Parathyroid adenoma (tissue), 2 donors: ENCODE data around the gene ZNF212.
"Not testable (repeated sequence)": the region's sequence is repeated elsewhere in the genome, so short reads cannot be mapped to it uniquely, and the experiment has no call there.

Source experiments
- H2AFZ ChIP-seq: fragments of 300-600 bp; sonication (generic); one replicate; pipeline ENCODE4 v1.7.0; 2017; ENCODE audit warnings: antibody characterized with exemption, mild to moderate bottlenecking
- H3K27ac ChIP-seq: fragments of 300-600 bp; sonication (generic); one replicate; pipeline ENCODE4 v1.7.0; 2017
- H3K27me3 ChIP-seq: fragments of 300-600 bp; sonication (generic); one replicate; pipeline ENCODE4 v1.7.0; 2017; ENCODE audit warnings: low read length; ENCODE audit not compliant: control insufficient read depth, insufficient read depth
- H3K36me3 ChIP-seq: fragments of 300-600 bp; sonication (generic); one replicate; pipeline ENCODE4 v1.7.0; 2017; ENCODE audit warnings: low read length; ENCODE audit not compliant: control insufficient read depth, insufficient read depth
- H3K4me1 ChIP-seq: fragments of 300-600 bp; sonication (generic); one replicate; pipeline ENCODE4 v1.7.0; 2017; ENCODE audit warnings: control low read depth
- H3K4me2 ChIP-seq: fragments of 300-600 bp; sonication (generic); one replicate; pipeline ENCODE4 v1.7.0; 2017; ENCODE audit warnings: low read length
- H3K4me3 ChIP-seq: fragments of 300-600 bp; sonication (generic); one replicate; pipeline ENCODE4 v1.7.0; 2017; ENCODE audit warnings: low read depth, low read length
- H3K79me2 ChIP-seq: fragments of 300-600 bp; sonication (generic); one replicate; pipeline ENCODE4 v1.7.0; 2017; ENCODE audit warnings: control low read depth
- H3K9ac ChIP-seq: fragments of 300-600 bp; sonication (generic); one replicate; pipeline ENCODE4 v1.7.0; 2017; ENCODE audit warnings: mild to moderate bottlenecking
- H3K9me3 ChIP-seq: fragments of 300-600 bp; sonication (generic); one replicate; pipeline ENCODE4 v1.7.0; 2017; ENCODE audit warnings: low read length; ENCODE audit not compliant: control insufficient read depth
- TF ChIP-seq, protein P1 (sequence below): fragments of 300-600 bp; sonication (generic); IDR thresholded peaks from one replicate; pipeline ENCODE4 v1.7.0; 2017; ENCODE audit warnings: antibody characterized with exemption, mild to moderate bottlenecking
- donor health status: primary hyperparathyroidism.

ZNF212 gene

DNA sequence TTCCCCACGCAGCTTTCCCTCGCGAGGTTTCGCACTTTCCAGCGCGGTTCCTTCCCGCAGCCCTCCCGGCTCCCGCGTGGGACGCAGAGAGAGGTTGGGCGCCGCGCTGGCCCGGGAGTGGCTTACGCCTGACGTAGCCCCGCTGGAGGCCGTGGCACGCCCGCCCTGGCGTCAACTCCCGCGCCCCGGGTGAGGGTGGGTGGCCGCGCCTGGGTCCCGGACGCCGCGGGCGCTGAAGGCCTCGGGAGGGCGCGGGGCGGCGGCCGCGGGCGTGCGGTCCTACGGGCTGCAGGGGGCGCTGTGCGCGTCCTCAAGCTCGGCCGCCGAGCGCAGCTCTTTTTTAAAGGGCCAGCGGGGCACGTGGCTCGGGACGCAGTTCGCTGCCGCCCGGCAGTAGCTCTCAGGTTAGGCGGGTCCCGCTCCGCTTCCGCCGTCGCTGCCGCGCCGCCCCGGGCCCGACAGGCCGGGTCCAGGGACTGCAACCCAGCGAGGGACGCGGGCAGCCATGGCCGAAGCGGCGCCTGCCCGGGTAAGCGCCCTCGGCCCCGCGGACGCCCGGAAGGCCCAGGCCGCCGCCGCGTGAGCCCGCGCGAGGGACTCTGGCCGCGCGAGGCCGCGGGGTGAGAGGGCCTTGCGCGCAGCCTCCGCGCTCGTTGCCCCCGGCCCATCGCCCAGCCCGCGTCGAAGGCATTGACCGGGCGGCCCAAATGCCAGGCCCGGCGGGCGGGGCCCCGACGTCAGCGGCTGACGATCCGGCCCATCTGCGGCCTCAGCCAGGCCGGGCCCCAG is 22.6 kb downstream of the ZNF212 start, which contains the start of gene ZNF783:
Gene ZNF783 (plus strand): TSS at position 368 of the 789 bp plus-strand sequence. CDS start 138 bp downstream, at position 506.
- peak within 1 kb of the TSS; percentile 97 for H2AFZ ChIP-seq
- peak within 1 kb of the TSS; percentile 49 for H3K9ac ChIP-seq
- H3K4me2 ChIP-seq, result peak within 1 kb of the TSS; percentile 84
- no peaks in the 10 kb centered on the region for H3K79me2 ChIP-seq
- H3K4me3 ChIP-seq, result peak within 1 kb of the TSS; percentile 51
- no peaks in the 10 kb centered on the region for H3K4me1 ChIP-seq
- peak within 1 kb of the TSS; percentile 7 for H3K27ac ChIP-seq
- H3K9me3 ChIP-seq, result no peaks in the 10 kb centered on the region
- no peaks in the 10 kb centered on the region for H3K27me3 ChIP-seq
- H3K36me3 ChIP-seq, result no peaks in the 10 kb centered on the region
- TF ChIP-seq, protein P1, sequence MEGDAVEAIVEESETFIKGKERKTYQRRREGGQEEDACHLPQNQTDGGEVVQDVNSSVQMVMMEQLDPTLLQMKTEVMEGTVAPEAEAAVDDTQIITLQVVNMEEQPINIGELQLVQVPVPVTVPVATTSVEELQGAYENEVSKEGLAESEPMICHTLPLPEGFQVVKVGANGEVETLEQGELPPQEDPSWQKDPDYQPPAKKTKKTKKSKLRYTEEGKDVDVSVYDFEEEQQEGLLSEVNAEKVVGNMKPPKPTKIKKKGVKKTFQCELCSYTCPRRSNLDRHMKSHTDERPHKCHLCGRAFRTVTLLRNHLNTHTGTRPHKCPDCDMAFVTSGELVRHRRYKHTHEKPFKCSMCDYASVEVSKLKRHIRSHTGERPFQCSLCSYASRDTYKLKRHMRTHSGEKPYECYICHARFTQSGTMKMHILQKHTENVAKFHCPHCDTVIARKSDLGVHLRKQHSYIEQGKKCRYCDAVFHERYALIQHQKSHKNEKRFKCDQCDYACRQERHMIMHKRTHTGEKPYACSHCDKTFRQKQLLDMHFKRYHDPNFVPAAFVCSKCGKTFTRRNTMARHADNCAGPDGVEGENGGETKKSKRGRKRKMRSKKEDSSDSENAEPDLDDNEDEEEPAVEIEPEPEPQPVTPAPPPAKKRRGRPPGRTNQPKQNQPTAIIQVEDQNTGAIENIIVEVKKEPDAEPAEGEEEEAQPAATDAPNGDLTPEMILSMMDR, result peak; percentile 50

- H3K27me3 ChIP-seq, result no peaks in the 10 kb centered on the region
- H3K9me3 ChIP-seq, result no peaks in the 10 kb centered on the region
- no peak overlapping the region for H3K9ac ChIP-seq
- H3K36me3 ChIP-seq, result no peaks in the 10 kb centered on the region
- no peak overlapping the region for H3K27ac ChIP-seq
- H3K4me3 ChIP-seq, result no peak overlapping the region
- H2AFZ ChIP-seq, result no peak overlapping the region
- H3K79me2 ChIP-seq, result no peaks in the 10 kb centered on the region
- H3K4me1 ChIP-seq, result no peaks in the 10 kb centered on the region
- TF ChIP-seq, protein P1, result no peak
- H3K4me2 ChIP-seq, result no peak overlapping the region
Measured at GRCh38 chr7:149266451-149266850, 27.0 kb downstream of the ZNF212 start.

DNA sequence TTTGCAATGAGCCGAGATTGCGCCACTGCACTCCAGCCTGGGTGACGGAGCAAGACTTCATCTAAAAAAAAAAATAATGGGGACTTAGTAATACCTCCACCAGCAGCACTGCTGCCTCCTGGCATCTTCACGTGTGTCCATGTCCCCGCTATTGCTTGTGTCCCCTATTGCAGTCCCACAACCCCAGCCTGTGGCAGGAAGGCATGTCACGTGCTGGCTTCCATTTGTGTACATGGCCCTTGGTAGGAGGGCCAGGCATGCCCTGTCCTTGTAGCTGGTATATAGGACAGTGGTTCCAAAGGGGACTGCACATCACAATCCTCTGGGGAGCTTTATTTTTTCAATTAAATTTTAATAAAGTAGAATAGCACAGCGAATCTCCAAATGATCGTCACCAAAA is 28.3 kb downstream of the ZNF212 start:
- Histone ChIP-seq H3K79me2 (no peaks in the 10 kb centered on the region), H3K36me3 (no peaks in the 10 kb centered on the region), H3K4me2 (no peak overlapping the region), H3K27me3 (no peaks in the 10 kb centered on the region), H3K9me3 (no peaks in the 10 kb centered on the region), H3K9ac (no peak overlapping the region), H3K4me1 (no peaks in the 10 kb centered on the region), H2AFZ (no peak overlapping the region), H3K27ac (no peak overlapping the region), H3K4me3 (no peak overlapping the region)
- TF ChIP-seq, protein P1, result no peak

- H3K79me2 ChIP-seq, H3K36me3 ChIP-seq, H3K4me3 ChIP-seq, H3K27ac ChIP-seq, H3K27me3 ChIP-seq, H3K4me2 ChIP-seq, H2AFZ ChIP-seq, H3K9ac ChIP-seq, H3K4me1 ChIP-seq, H3K9me3 ChIP-seq: not testable (repeated sequence)
Measured at GRCh38 chr7:149274424-149274823, 35.0 kb downstream of the ZNF212 start.

DNA sequence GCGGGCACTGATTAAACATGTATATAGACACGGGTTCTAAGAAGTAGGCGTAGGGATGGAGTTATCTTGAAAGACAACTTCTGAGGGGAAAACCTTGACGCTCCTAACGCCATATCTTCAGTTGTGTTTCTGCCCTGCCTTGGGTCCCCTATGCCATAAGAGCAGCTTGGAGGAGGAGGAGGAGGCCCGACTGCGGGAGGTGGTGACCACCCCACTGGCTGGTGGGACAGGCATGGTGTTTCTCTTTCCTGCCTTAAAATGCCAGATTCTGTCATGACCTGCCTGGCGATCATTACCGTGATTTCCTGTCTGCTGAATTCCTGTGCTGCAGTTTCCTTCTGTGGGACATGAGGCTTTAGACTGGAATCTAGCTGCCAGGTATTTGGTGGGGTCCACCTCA is 38.4 kb downstream of the ZNF212 start:
- Histone ChIP-seq H3K4me2 (no peak overlapping the region), H3K9ac (no peak overlapping the region), H3K36me3 (no peaks in the 10 kb centered on the region), H3K4me1 (no peaks in the 10 kb centered on the region), H3K4me3 (no peak overlapping the region), H3K27me3 (no peaks in the 10 kb centered on the region), H3K27ac (no peak overlapping the region), H3K79me2 (no peaks in the 10 kb centered on the region), H2AFZ (no peak overlapping the region), H3K9me3 (no peaks in the 10 kb centered on the region)
- TF ChIP-seq, protein P1, result no peak
